GM19099 (cell line): Measurements from ENCODE around the gene SIK3.

Experiments used
- POLR2A ChIP-seq: IDR thresholded peaks from 3 replicates; pipeline ENCODE4 v1.6.1; 2011; ENCODE audit warnings: low read depth; ENCODE audit not compliant: insufficient read length; ENCODE audit errors: extremely low read depth

The SIK3 gene

DNA sequence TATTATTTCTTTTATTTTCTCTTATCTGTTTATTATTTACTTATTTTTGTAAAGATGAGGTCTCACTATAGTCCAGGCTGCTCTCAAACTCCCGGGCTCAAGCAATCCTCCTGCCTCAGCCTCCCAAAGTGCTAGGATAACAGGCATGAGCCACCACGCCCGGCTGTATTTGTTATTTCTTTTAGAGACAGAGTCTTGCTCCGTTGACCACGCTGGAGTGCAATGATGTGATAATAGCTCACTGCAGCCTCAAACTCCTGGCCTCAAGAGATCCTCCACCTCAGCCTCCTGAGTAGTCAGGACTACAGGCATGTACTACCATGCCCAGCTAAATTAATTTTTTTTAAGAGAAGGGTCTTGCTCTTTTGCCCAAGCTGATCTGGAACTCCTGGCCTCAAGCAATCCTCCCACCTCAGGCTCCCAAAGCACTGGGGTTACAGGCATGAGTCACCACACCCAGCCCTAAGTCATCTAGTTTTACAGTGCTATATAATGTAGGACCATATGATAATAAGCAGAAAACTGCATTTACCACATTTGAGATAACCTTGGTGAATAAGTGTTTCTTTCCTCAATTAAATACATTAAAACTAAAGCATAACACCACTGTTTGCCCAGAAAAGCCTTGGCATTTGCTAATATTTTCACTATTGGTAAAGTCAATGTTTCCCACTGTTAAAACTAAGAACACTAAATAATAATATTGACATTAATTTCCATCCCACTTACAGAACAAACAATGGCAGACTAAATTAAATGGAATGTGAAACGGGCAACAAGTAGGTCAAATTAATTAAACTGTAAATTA lies 127.5 kb downstream of the SIK3 start:
- no peak for TF ChIP-seq POLR2A

DNA sequence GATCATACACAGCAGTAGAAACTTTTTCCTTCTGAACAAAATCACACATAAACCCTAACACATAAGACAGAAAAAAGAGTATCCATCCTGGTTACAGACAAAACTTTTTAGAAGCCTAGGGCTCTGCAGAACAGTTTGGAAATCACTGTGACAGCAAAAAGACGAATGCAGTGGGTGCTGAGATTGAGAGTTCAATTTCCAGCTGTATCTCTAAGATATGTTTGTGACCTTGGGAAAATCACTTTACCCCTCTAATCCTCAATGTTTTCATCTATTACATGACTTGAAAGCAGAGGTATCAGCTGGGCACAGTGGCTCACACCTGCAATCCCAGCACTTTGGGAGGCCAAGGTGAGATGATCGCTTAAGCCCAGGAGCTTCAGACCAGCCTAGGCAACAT lies 128.5 kb downstream of the SIK3 start:
- no peak for TF ChIP-seq POLR2A

DNA sequence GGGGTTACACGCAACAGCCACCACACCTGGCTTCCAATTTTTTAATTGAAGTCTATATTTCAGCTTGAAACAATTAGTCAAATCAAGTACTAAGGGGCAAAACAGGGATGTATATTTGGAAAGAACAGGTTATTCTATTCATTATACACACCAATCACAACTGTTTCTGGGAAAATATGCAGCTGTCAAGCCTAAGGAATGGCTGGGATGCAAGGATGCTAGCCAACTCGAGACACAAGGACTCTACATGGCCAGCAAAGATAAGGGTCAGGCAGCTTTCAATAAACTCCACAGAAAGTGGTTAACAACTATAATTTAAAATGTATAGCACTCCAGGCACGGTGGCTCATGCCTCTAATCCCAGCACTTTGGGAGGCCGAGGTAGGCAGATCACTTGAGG lies 134.0 kb downstream of the SIK3 start:
- no peak for TF ChIP-seq POLR2A

DNA sequence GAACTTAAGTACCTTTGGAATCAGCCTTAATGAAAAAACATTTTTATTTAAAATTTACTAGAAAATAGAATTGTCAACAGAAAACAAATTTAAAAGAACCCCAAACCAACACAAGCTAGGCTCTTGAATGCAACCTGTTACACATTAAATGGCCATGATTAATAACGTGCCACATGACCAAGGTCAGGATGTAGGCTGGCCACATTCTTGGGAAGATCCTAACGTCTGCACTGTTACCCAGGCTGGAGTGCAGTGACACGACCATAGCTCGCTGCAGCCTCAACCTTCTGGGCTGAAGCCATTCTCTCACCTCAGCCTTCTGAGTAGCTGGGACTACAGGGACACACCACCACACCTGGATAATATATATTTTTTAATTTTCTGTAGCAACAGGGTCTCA lies 134.4 kb downstream of the SIK3 start:
- no peak for TF ChIP-seq POLR2A

DNA sequence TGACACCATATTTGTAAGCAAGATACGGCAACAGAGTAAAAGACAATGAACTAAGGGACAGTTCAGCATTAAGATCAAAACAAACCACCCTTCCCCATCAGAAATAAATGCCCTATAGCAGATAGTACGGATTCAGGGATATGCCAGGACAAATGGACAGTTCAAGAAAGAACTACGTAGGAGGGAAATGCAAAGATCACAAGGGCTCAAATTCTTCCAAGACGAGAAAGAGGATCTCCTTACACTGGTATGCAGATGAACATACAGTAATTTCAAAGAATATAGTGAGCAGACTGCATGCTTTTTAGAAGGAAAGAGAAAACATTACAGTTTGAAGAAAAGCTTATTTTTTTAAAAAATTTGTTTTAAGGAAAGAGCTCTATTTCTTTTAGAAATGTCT lies 136.1 kb downstream of the SIK3 start:
- TF ChIP-seq POLR2A, result no peak

GRCh38 chr11:116960930-116961329 lies 137.3 kb downstream of the SIK3 start:
- no peak for TF ChIP-seq POLR2A

- TF ChIP-seq POLR2A, result no peak
These were observed 140.0 kb downstream of the SIK3 start for GRCh38 chr11:116958246-116958645.

DNA sequence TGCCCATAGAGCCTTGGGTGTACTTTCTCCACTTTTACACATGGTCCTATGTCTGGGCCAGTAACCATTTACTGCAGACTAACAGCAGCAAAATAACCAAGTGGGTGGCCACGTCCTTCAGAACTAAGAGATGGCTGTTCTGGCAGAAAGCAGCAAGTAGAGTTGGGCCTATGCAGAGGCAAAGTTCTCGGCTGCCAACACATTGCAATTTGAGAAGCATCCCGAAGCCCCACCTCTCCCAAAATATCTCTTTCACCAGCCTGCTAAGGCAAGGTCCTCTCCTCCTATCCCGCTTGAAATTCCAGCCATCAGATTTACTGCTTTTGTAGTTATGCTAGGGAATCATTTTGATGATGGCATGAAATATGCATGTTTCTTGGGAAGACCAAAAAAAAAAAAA lies 142.3 kb downstream of the SIK3 start:
- no peak for TF ChIP-seq POLR2A

DNA sequence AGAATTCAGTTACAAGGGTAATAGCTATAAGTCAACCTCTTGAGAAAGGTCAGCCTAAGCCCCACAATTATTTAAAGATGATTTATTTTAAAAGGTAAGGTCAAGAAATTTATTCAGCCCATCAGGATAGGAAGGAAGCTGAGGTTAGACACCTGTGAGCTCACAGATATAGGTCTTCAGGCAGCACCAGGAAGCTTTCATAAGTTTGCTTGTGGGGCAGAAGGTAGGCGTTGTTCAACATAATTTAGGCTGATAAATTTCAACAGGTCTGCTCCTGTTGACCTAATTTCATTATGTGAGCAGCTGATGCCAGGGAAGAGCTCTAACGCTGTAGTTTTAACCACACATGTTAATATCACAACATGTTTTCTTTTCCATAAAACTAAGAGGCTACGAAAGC lies 142.7 kb downstream of the SIK3 start:
- TF ChIP-seq POLR2A, result no peak

DNA sequence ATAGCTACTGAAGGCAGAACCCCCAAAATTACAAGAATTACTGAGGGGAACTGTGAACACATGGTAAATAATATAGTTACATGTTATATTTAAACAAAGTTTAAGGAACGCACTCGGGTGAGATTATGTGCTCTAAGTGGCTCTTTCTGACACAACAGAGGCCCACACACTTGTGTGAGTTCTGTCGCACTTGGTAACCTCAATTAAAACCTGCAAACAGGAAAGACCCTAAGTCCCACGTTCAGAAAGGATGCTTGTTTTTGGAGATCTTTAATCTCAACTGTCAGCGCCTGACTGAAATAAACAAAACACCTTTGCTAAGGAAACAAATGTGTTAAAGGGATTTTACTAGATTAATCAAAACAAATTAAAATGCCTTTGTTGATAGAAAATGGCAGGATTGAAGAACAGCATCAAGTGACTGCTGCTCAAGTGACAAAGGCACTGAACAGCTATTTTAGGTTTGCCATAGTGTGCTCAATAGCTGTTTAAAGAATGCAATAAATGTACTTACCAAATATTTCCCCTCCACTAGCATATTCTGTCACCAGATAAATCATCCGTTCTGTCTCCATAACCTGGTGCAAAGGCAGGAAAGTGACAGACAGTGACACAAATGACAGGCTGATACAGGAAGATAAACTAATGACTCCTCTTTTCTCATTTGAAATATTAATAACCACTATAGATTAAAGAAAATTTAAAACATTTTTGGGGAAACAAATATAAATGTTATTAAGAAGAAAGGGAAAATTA lies 144.5 kb downstream of the SIK3 start:
- no peak for TF ChIP-seq POLR2A

DNA sequence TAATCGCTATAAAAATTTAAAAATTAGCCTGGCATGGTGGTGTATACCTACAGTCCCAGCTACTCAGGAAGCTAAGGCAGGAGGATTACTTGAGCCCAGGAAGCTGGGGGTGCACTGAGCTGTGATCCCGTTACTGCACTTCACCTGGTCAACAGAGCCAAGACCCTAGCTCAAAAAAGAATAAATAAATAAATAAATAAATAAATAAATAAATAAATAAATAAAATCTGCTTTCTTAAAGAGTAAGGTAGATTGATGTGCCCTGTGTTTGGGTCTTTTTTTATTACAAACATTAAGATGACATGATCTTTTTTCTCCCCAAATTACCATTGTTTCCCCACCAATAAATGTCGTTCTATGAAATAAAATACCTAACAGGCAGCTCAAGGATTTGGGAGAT lies 146.5 kb downstream of the SIK3 start:
- no peak for TF ChIP-seq POLR2A

DNA sequence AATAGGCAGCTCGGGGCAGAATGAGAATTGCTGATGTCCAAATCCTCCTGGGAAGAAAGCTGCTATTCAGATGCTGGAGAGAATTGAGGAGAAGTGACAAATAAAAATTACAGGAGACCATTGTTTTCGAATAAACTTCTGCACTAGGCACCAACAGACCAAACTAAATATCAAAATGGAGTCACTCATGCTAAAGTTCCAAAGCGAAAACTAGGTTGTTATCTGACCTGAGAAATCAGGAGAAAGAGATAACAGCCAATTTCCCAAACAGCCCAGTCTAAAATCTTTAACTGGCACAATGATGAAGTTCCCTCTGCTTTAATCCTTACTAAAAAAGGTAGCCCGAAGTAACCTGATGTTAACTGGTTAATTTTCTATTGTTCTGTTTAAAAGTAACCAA lies 148.0 kb downstream of the SIK3 start:
- no peak for TF ChIP-seq POLR2A

GRCh38 chr11:116948391-116948790 lies 149.8 kb downstream of the SIK3 start:
- TF ChIP-seq POLR2A, result no peak

- TF ChIP-seq POLR2A, result no peak
These were observed 151.8 kb downstream of the SIK3 start for GRCh38 chr11:116946414-116946813.

GRCh38 chr11:116939499-116939898 lies 158.7 kb downstream of the SIK3 start:
- TF ChIP-seq POLR2A, result no peak

GRCh38 chr11:116938471-116939070 lies 159.7 kb downstream of the SIK3 start:
- no peak for TF ChIP-seq POLR2A
